ENCODE measurements around the gene CLIC1. TPM values are rescaled to one million over a fixed set of nuclear protein-coding genes. Genes with fewer than 3 reads are reported as not detected.

The CLIC1 gene
- total and polyA plus RNA-seq, 2 experiments from 2014 or later = 269 to 296 TPM

DNA sequence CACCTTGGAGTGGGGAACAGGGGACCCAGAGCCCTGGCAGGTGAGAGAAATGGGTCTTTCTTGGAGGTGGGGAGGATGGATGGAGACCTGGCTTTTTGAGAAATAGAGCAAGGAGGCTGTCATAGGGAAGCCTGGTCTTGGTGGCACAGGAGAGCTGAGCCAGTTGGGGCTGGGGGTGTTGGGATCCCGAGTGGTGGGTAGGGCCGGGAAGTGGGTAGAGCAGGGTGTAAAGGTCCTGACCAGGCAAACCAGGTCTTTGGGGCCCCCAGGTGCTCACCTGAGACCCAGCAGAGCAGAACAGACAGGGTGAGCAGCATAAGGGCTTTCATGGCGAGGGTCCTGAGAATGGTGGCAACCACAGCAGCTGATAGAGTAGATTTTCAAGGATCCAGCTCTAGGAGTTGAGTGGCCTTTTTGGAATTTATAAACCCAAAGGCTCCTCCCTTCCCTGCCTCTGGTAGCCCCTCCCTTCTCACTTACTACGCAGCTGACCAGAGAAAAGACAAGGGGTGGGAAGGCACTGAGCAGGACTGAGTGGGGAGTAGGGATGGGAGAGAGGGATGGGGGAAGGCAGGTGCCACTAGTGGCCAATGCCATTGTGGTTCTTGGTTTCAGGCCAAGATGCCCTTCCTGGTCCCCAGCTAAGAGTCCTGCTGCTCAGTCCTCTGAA, 14.8 kb downstream of the CLIC1 start, which contains the start of gene LY6G6C:
LY6G6C (minus strand) TSS at position 396 of the 670 bp plus-strand sequence; CDS start at position 329, 67 bp downstream.
- Histone ChIP-seq H4K20me1 (replicated peaks; ENCODE audit: insufficient read depth) (no peaks in the 10 kb centered on the region), H3K27ac (ENCODE audit: low read depth) (no peak within 1 kb of the TSS), H3K79me2 (replicated peaks; ENCODE audit: insufficient read depth) (no peaks in the 10 kb centered on the region), H3F3A (replicated peaks; ENCODE audit: low read depth) (no peaks in the 10 kb centered on the region), H2AFZ (no peak within 1 kb of the TSS), H3K4me3 (no peak within 1 kb of the TSS), H3K9me2 (ENCODE audit: insufficient read depth) (no peaks in the 10 kb centered on the region), H3K27me3 (ENCODE audit: insufficient read depth) (no peaks in the 10 kb centered on the region), H3K36me3 (ENCODE audit: insufficient read depth) (no peaks in the 10 kb centered on the region), H3K4me1 (ENCODE audit: insufficient read depth) (peaks cover 14% of the 10 kb centered on the region), H3K4me2 (no peak within 1 kb of the TSS)
- DNase-seq (ENCODE audit: low spot score) = no peak
- peaks cover 8% of the 10 kb centered on the region; the same call in 2 of the 3 replicates for H3K36me3 Mint-ChIP-seq (ENCODE audit: low read depth)
- H3K4me1 Mint-ChIP-seq = peaks cover 21% of the 10 kb centered on the region
- ATAC-seq = no peak
- no peaks in the 10 kb centered on the region; the same call in 2 of the 3 replicates for H3K9me3 Mint-ChIP-seq
- peaks cover 15% of the 10 kb centered on the region for H3K27me3 Mint-ChIP-seq (ENCODE audit: insufficient read depth, low read depth, poor library complexity)
- TF ChIP-seq EZH2phosphoT487 (IDR thresholded peaks at IDR 0.05; ENCODE audit: unreplicated experiment) (no peak), ZNF331 (CRISPR knock-in tag; IDR thresholded peaks at IDR 0.05; ENCODE audit: low read depth) (no peak), POLR2AphosphoS5 (IDR thresholded peaks at IDR 0.05; ENCODE audit: low read depth) (no peak), NANOG (IDR thresholded peaks at IDR 0.05; ENCODE audit: borderline replicate concordance) (no peak), STAT1 (IDR thresholded peaks at IDR 0.05; ENCODE audit: unreplicated experiment) (no peak), EZH2 (IDR thresholded peaks at IDR 0.05; ENCODE audit: low read depth, unreplicated experiment) (no peak), ZNF114 (CRISPR knock-in tag; IDR thresholded peaks at IDR 0.05) (no peak)
- TF ChIP-seq, protein P1, sequence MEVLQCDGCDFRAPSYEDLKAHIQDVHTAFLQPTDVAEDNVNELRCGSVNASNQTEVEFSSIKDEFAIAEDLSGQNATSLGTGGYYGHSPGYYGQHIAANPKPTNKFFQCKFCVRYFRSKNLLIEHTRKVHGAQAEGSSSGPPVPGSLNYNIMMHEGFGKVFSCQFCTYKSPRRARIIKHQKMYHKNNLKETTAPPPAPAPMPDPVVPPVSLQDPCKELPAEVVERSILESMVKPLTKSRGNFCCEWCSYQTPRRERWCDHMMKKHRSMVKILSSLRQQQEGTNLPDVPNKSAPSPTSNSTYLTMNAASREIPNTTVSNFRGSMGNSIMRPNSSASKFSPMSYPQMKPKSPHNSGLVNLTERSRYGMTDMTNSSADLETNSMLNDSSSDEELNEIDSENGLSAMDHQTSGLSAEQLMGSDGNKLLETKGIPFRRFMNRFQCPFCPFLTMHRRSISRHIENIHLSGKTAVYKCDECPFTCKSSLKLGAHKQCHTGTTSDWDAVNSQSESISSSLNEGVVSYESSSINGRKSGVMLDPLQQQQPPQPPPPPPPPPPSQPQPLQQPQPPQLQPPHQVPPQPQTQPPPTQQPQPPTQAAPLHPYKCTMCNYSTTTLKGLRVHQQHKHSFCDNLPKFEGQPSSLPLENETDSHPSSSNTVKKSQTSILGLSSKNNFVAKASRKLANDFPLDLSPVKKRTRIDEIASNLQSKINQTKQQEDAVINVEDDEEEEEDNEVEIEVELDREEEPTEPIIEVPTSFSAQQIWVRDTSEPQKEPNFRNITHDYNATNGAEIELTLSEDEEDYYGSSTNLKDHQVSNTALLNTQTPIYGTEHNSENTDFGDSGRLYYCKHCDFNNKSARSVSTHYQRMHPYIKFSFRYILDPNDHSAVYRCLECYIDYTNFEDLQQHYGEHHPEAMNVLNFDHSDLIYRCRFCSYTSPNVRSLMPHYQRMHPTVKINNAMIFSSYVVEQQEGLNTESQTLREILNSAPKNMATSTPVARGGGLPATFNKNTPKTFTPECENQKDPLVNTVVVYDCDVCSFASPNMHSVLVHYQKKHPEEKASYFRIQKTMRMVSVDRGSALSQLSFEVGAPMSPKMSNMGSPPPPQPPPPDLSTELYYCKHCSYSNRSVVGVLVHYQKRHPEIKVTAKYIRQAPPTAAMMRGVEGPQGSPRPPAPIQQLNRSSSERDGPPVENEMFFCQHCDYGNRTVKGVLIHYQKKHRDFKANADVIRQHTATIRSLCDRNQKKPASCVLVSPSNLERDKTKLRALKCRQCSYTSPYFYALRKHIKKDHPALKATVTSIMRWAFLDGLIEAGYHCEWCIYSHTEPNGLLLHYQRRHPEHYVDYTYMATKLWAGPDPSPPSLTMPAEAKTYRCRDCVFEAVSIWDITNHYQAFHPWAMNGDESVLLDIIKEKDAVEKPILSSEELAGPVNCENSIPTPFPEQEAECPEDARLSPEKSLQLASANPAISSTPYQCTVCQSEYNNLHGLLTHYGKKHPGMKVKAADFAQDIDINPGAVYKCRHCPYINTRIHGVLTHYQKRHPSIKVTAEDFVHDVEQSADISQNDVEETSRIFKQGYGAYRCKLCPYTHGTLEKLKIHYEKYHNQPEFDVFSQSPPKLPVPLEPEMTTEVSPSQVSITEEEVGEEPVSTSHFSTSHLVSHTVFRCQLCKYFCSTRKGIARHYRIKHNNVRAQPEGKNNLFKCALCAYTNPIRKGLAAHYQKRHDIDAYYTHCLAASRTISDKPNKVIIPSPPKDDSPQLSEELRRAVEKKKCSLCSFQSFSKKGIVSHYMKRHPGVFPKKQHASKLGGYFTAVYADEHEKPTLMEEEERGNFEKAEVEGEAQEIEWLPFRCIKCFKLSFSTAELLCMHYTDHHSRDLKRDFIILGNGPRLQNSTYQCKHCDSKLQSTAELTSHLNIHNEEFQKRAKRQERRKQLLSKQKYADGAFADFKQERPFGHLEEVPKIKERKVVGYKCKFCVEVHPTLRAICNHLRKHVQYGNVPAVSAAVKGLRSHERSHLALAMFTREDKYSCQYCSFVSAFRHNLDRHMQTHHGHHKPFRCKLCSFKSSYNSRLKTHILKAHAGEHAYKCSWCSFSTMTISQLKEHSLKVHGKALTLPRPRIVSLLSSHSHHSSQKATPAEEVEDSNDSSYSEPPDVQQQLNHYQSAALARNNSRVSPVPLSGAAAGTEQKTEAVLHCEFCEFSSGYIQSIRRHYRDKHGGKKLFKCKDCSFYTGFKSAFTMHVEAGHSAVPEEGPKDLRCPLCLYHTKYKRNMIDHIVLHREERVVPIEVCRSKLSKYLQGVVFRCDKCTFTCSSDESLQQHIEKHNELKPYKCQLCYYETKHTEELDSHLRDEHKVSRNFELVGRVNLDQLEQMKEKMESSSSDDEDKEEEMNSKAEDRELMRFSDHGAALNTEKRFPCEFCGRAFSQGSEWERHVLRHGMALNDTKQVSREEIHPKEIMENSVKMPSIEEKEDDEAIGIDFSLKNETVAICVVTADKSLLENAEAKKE (CRISPR knock-in tag; IDR thresholded peaks at IDR 0.05) = no peak
- TF ChIP-seq, protein P2, sequence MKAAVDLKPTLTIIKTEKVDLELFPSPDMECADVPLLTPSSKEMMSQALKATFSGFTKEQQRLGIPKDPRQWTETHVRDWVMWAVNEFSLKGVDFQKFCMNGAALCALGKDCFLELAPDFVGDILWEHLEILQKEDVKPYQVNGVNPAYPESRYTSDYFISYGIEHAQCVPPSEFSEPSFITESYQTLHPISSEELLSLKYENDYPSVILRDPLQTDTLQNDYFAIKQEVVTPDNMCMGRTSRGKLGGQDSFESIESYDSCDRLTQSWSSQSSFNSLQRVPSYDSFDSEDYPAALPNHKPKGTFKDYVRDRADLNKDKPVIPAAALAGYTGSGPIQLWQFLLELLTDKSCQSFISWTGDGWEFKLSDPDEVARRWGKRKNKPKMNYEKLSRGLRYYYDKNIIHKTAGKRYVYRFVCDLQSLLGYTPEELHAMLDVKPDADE (IDR thresholded peaks at IDR 0.05) = no peak
- no peak within 1 kb of the TSS for H3K4me3 Mint-ChIP-seq
- no peak within 1 kb of the TSS for H3K27ac Mint-ChIP-seq
